Neuronal stem cell (in vitro differentiated cells): ENCODE results near the gene HILPDA. TPM values are rescaled to one million over a fixed set of nuclear protein-coding genes. Genes with fewer than 3 reads are reported as not detected.

ENCODE experiments used
- DNase-seq: peaks from one replicate; pipeline ENCODE4 v3.0.0-alpha.2; 2013; ENCODE audit warnings: low spot score
- H2AFZ ChIP-seq: one replicate; pipeline ENCODE4 v1.6.1; 2013; ENCODE audit warnings: mild to moderate bottlenecking, low read length, inconsistent platforms
- H2AK5ac ChIP-seq: 2 replicates; pipeline ENCODE4 v1.6.1; 2013; ENCODE audit warnings: low read depth, mild to moderate bottlenecking, inconsistent platforms, low read length, moderate library complexity, mixed read lengths
- H2BK120ac ChIP-seq: 2 replicates; pipeline ENCODE4 v1.6.1; 2013; ENCODE audit warnings: low read depth, mild to moderate bottlenecking, inconsistent platforms, low read length, moderate library complexity, mixed read lengths
- H2BK12ac ChIP-seq: one replicate; pipeline ENCODE4 v1.6.1; 2013; ENCODE audit warnings: low read length, inconsistent platforms
- H2BK15ac ChIP-seq: 2 replicates; pipeline ENCODE4 v1.6.1; 2013; ENCODE audit warnings: mild to moderate bottlenecking, low read length, inconsistent platforms, mixed read lengths
- H2BK5ac ChIP-seq: one replicate; pipeline ENCODE4 v1.6.1; 2013; ENCODE audit warnings: inconsistent platforms, mild to moderate bottlenecking, low read length, moderate library complexity
- H3K14ac ChIP-seq: one replicate; pipeline ENCODE4 v1.6.1; 2013; ENCODE audit warnings: low read length, inconsistent platforms
- H3K18ac ChIP-seq: 2 replicates; pipeline ENCODE4 v1.6.1; 2013; ENCODE audit warnings: low read length, inconsistent platforms
- H3K23ac ChIP-seq: 2 replicates; pipeline ENCODE4 v1.6.1; 2013; ENCODE audit warnings: low read depth, mild to moderate bottlenecking, mixed read lengths, low read length, inconsistent platforms; ENCODE audit not compliant: poor library complexity
- H3K27ac ChIP-seq: replicated peaks from 3 replicates; pipeline ENCODE4 v1.5.1; 2013; ENCODE audit warnings: low read length, inconsistent platforms
- H3K27me3 ChIP-seq, 3 experiments: 2 replicates each; pipeline ENCODE4 v1.6.1; 2013; ENCODE audit warnings: low read length in 3 of 3, mild to moderate bottlenecking in 2 of 3, inconsistent platforms in 1 of 3, low read depth in 1 of 3, mixed read lengths in 1 of 3, moderate library complexity in 1 of 3; ENCODE audit not compliant: control insufficient read depth in 3 of 3, insufficient read depth in 3 of 3
- H3K36me3 ChIP-seq, 2 donors: replicated peaks in 1 of 2; 2 replicates each; pipeline ENCODE4 v1.6.1; 2013; ENCODE audit warnings: low read length in 2 of 2; ENCODE audit not compliant: control insufficient read depth in 2 of 2, insufficient read depth in 2 of 2
- H3K4ac ChIP-seq: 2 replicates; pipeline ENCODE4 v1.6.1; 2013; ENCODE audit warnings: inconsistent platforms, mild to moderate bottlenecking, low read length, moderate library complexity
- H3K4me1 ChIP-seq, 2 donors: 1 replicate in 1 of 2; 2 replicates in 1 of 2; pipeline ENCODE4 v1.6.1; 2013; ENCODE audit warnings: low read length in 2 of 2, low read depth in 1 of 2; ENCODE audit not compliant: control insufficient read depth in 2 of 2, insufficient read depth in 1 of 2
- H3K4me2 ChIP-seq: one replicate; pipeline ENCODE4 v1.6.1; 2013; ENCODE audit warnings: mild to moderate bottlenecking, low read length, inconsistent platforms; ENCODE audit not compliant: insufficient read depth, poor library complexity, severe bottlenecking
- H3K4me3 ChIP-seq, 2 donors: 2 replicates each; pipeline ENCODE4 v1.5.1; 2013; ENCODE audit warnings: low read length in 2 of 2, mild to moderate bottlenecking in 2 of 2, inconsistent platforms in 1 of 2, moderate library complexity in 1 of 2
- H3K79me1 ChIP-seq: one replicate; pipeline ENCODE4 v1.6.1; 2013; ENCODE audit warnings: low read depth, mild to moderate bottlenecking, inconsistent platforms, low read length, moderate library complexity
- H3K9ac ChIP-seq: one replicate; pipeline ENCODE4 v1.6.1; 2013; ENCODE audit warnings: mild to moderate bottlenecking, low read depth, low read length, inconsistent platforms; ENCODE audit not compliant: poor library complexity
- H3K9me3 ChIP-seq, 2 donors: replicated peaks in 1 of 2; 2 replicates each; pipeline versions ENCODE3 to v1.6.1; 2013; ENCODE audit warnings: low read length in 2 of 2, mild to moderate bottlenecking in 2 of 2, inconsistent platforms in 1 of 2, low read depth in 1 of 2, mixed read lengths in 1 of 2, moderate library complexity in 1 of 2; ENCODE audit not compliant: control insufficient read depth in 2 of 2, insufficient read depth in 1 of 2
- H4K8ac ChIP-seq: one replicate; pipeline ENCODE4 v1.6.1; 2013; ENCODE audit warnings: low read depth, mild to moderate bottlenecking, inconsistent platforms, low read length, moderate library complexity
- H4K91ac ChIP-seq: one replicate; pipeline ENCODE4 v1.6.1; 2013; ENCODE audit warnings: low read length, low read depth, mild to moderate bottlenecking, inconsistent platforms; ENCODE audit not compliant: poor library complexity
- WGBS, 2 donors: extraction: QIAGEN DNeasy Blood & Tissue Kit; methylation state at CpG; one replicate each; pipeline ENCODE4 v1.1.7; 2013; ENCODE audit warnings: missing lambda C conversion rate in 2 of 2, mixed read lengths in 1 of 2; ENCODE audit not compliant: insufficient read length in 2 of 2, insufficient replicate concordance in 1 of 2; ENCODE audit errors: extremely low coverage in 2 of 2; 5-methylcytosine and 5-hydroxymethylcytosine counted together
- polyA plus RNA-seq, 2 experiments: library from polyadenylated mRNA; stranded (reverse); fragments of 200-250 nt; gene quantifications; one replicate each; pipeline ENCODE4 v1.2.3, GENCODE V29; 2013

HILPDA gene
- polyA plus RNA-seq (2013, experiment 1 of 2), result 45.8 TPM
- 43.6 TPM for polyA plus RNA-seq (2013, experiment 2 of 2)

GRCh38 chr7:128455543-128456254, at the start of gene HILPDA:
TSS of gene HILPDA (plus strand) at chr7:128455878. CDS start at chr7:128457269, 1,391 bp downstream.
- peak within 1 kb of the TSS; percentile 85 for H3K14ac ChIP-seq
- no peak within 1 kb of the TSS for H2BK12ac ChIP-seq
- peak within 1 kb of the TSS; percentile 76 to 98 for H3K4me3 ChIP-seq
- H2BK120ac ChIP-seq, result no peak within 1 kb of the TSS
- H3K36me3 ChIP-seq, result peaks cover 4 to 27% of the 10 kb centered on the region in 2 donors
- no peaks in the 10 kb centered on the region for H3K9me3 ChIP-seq
- peaks cover 16 to 20% of the 10 kb centered on the region in 2 donors for H3K4me1 ChIP-seq
- H2BK15ac ChIP-seq, result no peak within 1 kb of the TSS
- no peak within 1 kb of the TSS for H4K8ac ChIP-seq
- H3K4me2 ChIP-seq, result peak within 1 kb of the TSS; percentile 77
- no peak within 1 kb of the TSS for H2BK5ac ChIP-seq
- peak within 1 kb of the TSS; percentile 88 for H2AFZ ChIP-seq
- peaks cover 0 to 2% (median 0%) of the 10 kb centered on the region in 3 experiments for H3K27me3 ChIP-seq
- peak; percentile 85 for DNase-seq
- H3K79me1 ChIP-seq, result no peaks in the 10 kb centered on the region
- H2AK5ac ChIP-seq, result peak within 1 kb of the TSS; percentile 49
- H3K4ac ChIP-seq, result peak within 1 kb of the TSS; percentile 4
- peak within 1 kb of the TSS; percentile 98 for H3K9ac ChIP-seq
- H4K91ac ChIP-seq, result peak within 1 kb of the TSS; percentile 85
- peak within 1 kb of the TSS; percentile 93 for H3K23ac ChIP-seq
- peak within 1 kb of the TSS; percentile 97 for H3K18ac ChIP-seq
- peak within 1 kb of the TSS; percentile 84 for H3K27ac ChIP-seq
- no CpG with 5 or more reads among the region's 64 CpGs for WGBS, 2 donors

GRCh38 chr7:128406314-128407232, 49.1 kb upstream of the HILPDA start:
- Histone ChIP-seq H3K4ac (no peak overlapping the region), H2BK5ac (no peak overlapping the region), H3K79me1 (peaks cover 2% of the 10 kb centered on the region), H4K91ac (no peak overlapping the region), H3K9me3 (no peaks in the 10 kb centered on the region), H3K36me3 (peaks cover under 1 to 2% of the 10 kb centered on the region in 2 donors), H2BK15ac (peak overlapping the region; percentile 49), H3K27ac (no peak overlapping the region), H2BK120ac (no peak overlapping the region), H3K14ac (no peak overlapping the region), H2BK12ac (no peak overlapping the region), H3K4me1 (peaks cover 23 to 29% of the 10 kb centered on the region in 2 donors), H3K4me2 (no peak overlapping the region), H3K27me3 (peaks cover 0 to 56% (median 13%) of the 10 kb centered on the region in 3 experiments), H2AFZ (no peak overlapping the region), H4K8ac (no peak overlapping the region), H3K9ac (no peak overlapping the region), H3K18ac (no peak overlapping the region), H3K23ac (no peak overlapping the region), H3K4me3 (peak overlapping the region in 1 of 2 donors; percentile 74), H2AK5ac (peak overlapping the region; percentile 7)
- no peak for DNase-seq
- WGBS, 2 donors, result no CpG with 5 or more reads among the region's 17 CpGs

GRCh38 chr7:128407233-128407589, 48.5 kb upstream of the HILPDA start:
- H3K9ac ChIP-seq, result no peak overlapping the region
- no peak overlapping the region for H3K18ac ChIP-seq
- H2AFZ ChIP-seq, result no peak overlapping the region
- no peak overlapping the region for H3K23ac ChIP-seq
- H3K4me2 ChIP-seq, result no peak overlapping the region
- H3K4ac ChIP-seq, result no peak overlapping the region
- no peak overlapping the region for H2BK12ac ChIP-seq
- no peak overlapping the region for H4K8ac ChIP-seq
- H2BK15ac ChIP-seq, result peak overlapping the region; percentile 49
- no peaks in the 10 kb centered on the region for H3K9me3 ChIP-seq
- no peak overlapping the region for H2BK120ac ChIP-seq
- no peaks in the 10 kb centered on the region for H3K36me3 ChIP-seq
- H3K79me1 ChIP-seq, result peaks cover 2% of the 10 kb centered on the region
- DNase-seq, result no peak
- peaks cover 23 to 29% of the 10 kb centered on the region in 2 donors for H3K4me1 ChIP-seq
- peaks cover 0 to 61% (median 13%) of the 10 kb centered on the region in 3 experiments for H3K27me3 ChIP-seq
- H2AK5ac ChIP-seq, result peak overlapping the region; percentile 7
- WGBS, 2 donors, result no CpG with 5 or more reads among the region's 7 CpGs
- H3K14ac ChIP-seq, result no peak overlapping the region
- H3K27ac ChIP-seq, result no peak overlapping the region
- H2BK5ac ChIP-seq, result no peak overlapping the region
- no peak overlapping the region for H4K91ac ChIP-seq
- no peak overlapping the region for H3K4me3 ChIP-seq
